Activated B cell treated with CpG ODN at 0.5 μM for 24 hours (primary cell): ENCODE measurements around the gene TEX48. TPM values are rescaled to one million over a fixed set of nuclear protein-coding genes. Genes with fewer than 3 reads are reported as not detected.

Experiments used
- ATAC-seq: fragments of 200-7000 bp; cut with Tn5 transposase; one replicate; pipeline ENCODE4 v1.10.0; 2021; ENCODE audit warnings: low read depth, mild to moderate bottlenecking, moderate library complexity
- CTCF ChIA-PET: fragments of 350-600 bp; sonication (Branson Sonifier 250); formaldehyde crosslinking; loops from one replicate; lab custom pipeline; 2021; ENCODE audit warnings: antibody characterized with exemption; lab: Charles Lee
- POLR2A ChIA-PET: fragments of 350-600 bp; sonication (Branson Sonifier 250); formaldehyde crosslinking; loops from one replicate; lab custom pipeline; 2021; ENCODE audit warnings: antibody characterized with exemption; lab: Charles Lee
- DNase-seq: peaks from one replicate; pipeline ENCODE4 v3.0.0; 2022
- H3K27ac Mint-ChIP-seq: one replicate; pipeline ENCODE4 v1.8.0; 2020; ENCODE audit warnings: mixed read lengths
- H3K27me3 Mint-ChIP-seq: one replicate; pipeline ENCODE4 v1.8.0; 2021; ENCODE audit warnings: mixed read lengths
- H3K36me3 Mint-ChIP-seq: one replicate; pipeline ENCODE4 v1.8.0; 2021; ENCODE audit warnings: low read depth, mixed read lengths
- H3K4me1 Mint-ChIP-seq: one replicate; pipeline ENCODE4 v1.8.0; 2021; ENCODE audit warnings: mixed read lengths
- H3K4me3 Mint-ChIP-seq: one replicate; pipeline ENCODE4 v1.8.0; 2020; ENCODE audit warnings: mild to moderate bottlenecking, mixed read lengths
- H3K9me3 Mint-ChIP-seq: one replicate; pipeline ENCODE4 v1.8.0; 2020; ENCODE audit warnings: mixed read lengths
- CTCF ChIP-seq: fragments of 200-600 bp; IDR thresholded peaks from one replicate; pipeline ENCODE4 v1.8.0; 2022; ENCODE audit warnings: antibody characterized with exemption, mild to moderate bottlenecking
- intact Hi-C: fragments of 100-400 bp; cut with micrococcal nuclease; formaldehyde crosslinking; loops from one replicate; pipeline ENCODE4 v1.15.1; 2024
- total RNA-seq: library from RNA; stranded (reverse); gene quantifications from 2 replicates; pipeline ENCODE4 v1.2.3, GENCODE V29; 2022

Gene TEX48
- total RNA-seq, 1 donor from 2014 or later = not detected

GRCh38 chr9:114694146-114694545, 12.2 kb upstream of the TEX48 start:
- H3K27ac Mint-ChIP-seq = no peak overlapping the region
- H3K9me3 Mint-ChIP-seq = no peaks in the 10 kb centered on the region
- peaks cover 30% of the 10 kb centered on the region for H3K4me1 Mint-ChIP-seq
- no peak for ATAC-seq
- intact Hi-C loops = no loop called here
- H3K4me3 Mint-ChIP-seq = no peak overlapping the region
- TF ChIP-seq CTCF = no peak
- H3K27me3 Mint-ChIP-seq = peaks cover 19% of the 10 kb centered on the region
- H3K36me3 Mint-ChIP-seq = no peaks in the 10 kb centered on the region
- ChIA-PET CTCF (no interaction called here), POLR2A (no interaction called here)
- DNase-seq = no peak

GRCh38 chr9:114693248-114693855, 11.4 kb upstream of the TEX48 start:
- ChIA-PET CTCF (no interaction called here), POLR2A (no interaction called here)
- DNase-seq (no peak), ATAC-seq (no peak)
- no peaks in the 10 kb centered on the region for H3K36me3 Mint-ChIP-seq
- intact Hi-C loops = no loop called here
- H3K4me1 Mint-ChIP-seq = peaks cover 26% of the 10 kb centered on the region
- no peak overlapping the region for H3K27ac Mint-ChIP-seq
- no peak for TF ChIP-seq CTCF
- H3K9me3 Mint-ChIP-seq = no peaks in the 10 kb centered on the region
- peaks cover 19% of the 10 kb centered on the region for H3K27me3 Mint-ChIP-seq
- no peak overlapping the region for H3K4me3 Mint-ChIP-seq

GRCh38 chr9:114691956-114692295, 9.9 kb upstream of the TEX48 start:
- no peaks in the 10 kb centered on the region for H3K36me3 Mint-ChIP-seq
- H3K4me3 Mint-ChIP-seq = no peak overlapping the region
- ATAC-seq (no peak), DNase-seq (no peak)
- CTCF ChIA-PET = no interaction called here
- POLR2A ChIA-PET = interaction anchor here (1.1 kb wide), 2 partner anchors 41 to 103 kb away, joined by 3 read pairs; no protein-coding TSS in a partner anchor
- TF ChIP-seq CTCF = no peak
- no peak overlapping the region for H3K27ac Mint-ChIP-seq
- peaks cover 17% of the 10 kb centered on the region for H3K27me3 Mint-ChIP-seq
- H3K9me3 Mint-ChIP-seq = no peaks in the 10 kb centered on the region
- H3K4me1 Mint-ChIP-seq = peaks cover 14% of the 10 kb centered on the region
- intact Hi-C loops = loop anchor here (2.0 kb wide), 1 partner anchor 47 kb away; no protein-coding TSS in a partner anchor

GRCh38 chr9:114691046-114691955, 9.3 kb upstream of the TEX48 start:
- peaks cover 17% of the 10 kb centered on the region for H3K27me3 Mint-ChIP-seq
- no peaks in the 10 kb centered on the region for H3K9me3 Mint-ChIP-seq
- peaks cover 9% of the 10 kb centered on the region for H3K4me1 Mint-ChIP-seq
- intact Hi-C loops = loop anchor here (2.0 kb wide), 1 partner anchor 48 kb away; no protein-coding TSS in a partner anchor
- ATAC-seq (peak; percentile 84), DNase-seq (no peak)
- POLR2A ChIA-PET = interaction anchor here (0.6 to 1.1 kb wide), 3 partner anchors 42 to 317 kb away, joined by 3 to 12 read pairs (median 3); no protein-coding TSS in a partner anchor
- CTCF ChIA-PET = no interaction called here
- H3K27ac Mint-ChIP-seq = peak overlapping the region; percentile 14
- TF ChIP-seq CTCF = no peak
- H3K4me3 Mint-ChIP-seq = no peak overlapping the region
- no peaks in the 10 kb centered on the region for H3K36me3 Mint-ChIP-seq

- no peak for DNase-seq
- no peak overlapping the region for H3K27ac Mint-ChIP-seq
- H3K36me3 Mint-ChIP-seq = no peaks in the 10 kb centered on the region
- peaks cover 17% of the 10 kb centered on the region for H3K27me3 Mint-ChIP-seq
- TF ChIP-seq CTCF = no peak
- H3K4me1 Mint-ChIP-seq = peaks cover 9% of the 10 kb centered on the region
- H3K9me3 Mint-ChIP-seq = no peaks in the 10 kb centered on the region
- H3K4me3 Mint-ChIP-seq = no peak overlapping the region
- intact Hi-C loops = loop anchor here (2.0 kb wide), 1 partner anchor 48 kb away; no protein-coding TSS in a partner anchor
- POLR2A ChIA-PET = no interaction called here
- no peak for ATAC-seq
- CTCF ChIA-PET = interaction anchor here (0.5 kb wide), 1 partner anchor 237 kb away, joined by 4 read pairs; no protein-coding TSS in a partner anchor
Observed at GRCh38 chr9:114690308-114690707, 8.3 kb upstream of the TEX48 start.
